Astrocyte (in vitro differentiated cells and primary cell): ENCODE data around the gene USP15.

Experiments
- CTCF ChIP-seq: IDR thresholded peaks from 2 replicates; pipeline ENCODE4 v1.5.1; 2011; ENCODE audit warnings: low read depth, mild to moderate bottlenecking, inconsistent platforms, low read length, moderate library complexity; ENCODE audit not compliant: insufficient read depth
- EZH2 ChIP-seq: IDR thresholded peaks from 2 replicates; pipeline ENCODE4 v1.6.1; 2012; ENCODE audit warnings: mild to moderate bottlenecking, low read length, inconsistent platforms; ENCODE audit not compliant: insufficient read depth

- no peak for TF ChIP-seq CTCF
- no peak for TF ChIP-seq EZH2
Measured at GRCh38 chr12:62269464-62270228, 9.4 kb downstream of the USP15 start.
